ENCODE data around the gene BORCS5. TPM values are rescaled to one million over a fixed set of nuclear protein-coding genes. Genes with fewer than 3 reads are reported as not detected.
"Not testable (repeated sequence)": the region's sequence is repeated elsewhere in the genome, so short reads cannot be mapped to it uniquely, and the experiment has no call there.

BORCS5 gene
- polyA plus RNA-seq, 3 donors: 7.9 to 11.0 (median 10.0) TPM

DNA sequence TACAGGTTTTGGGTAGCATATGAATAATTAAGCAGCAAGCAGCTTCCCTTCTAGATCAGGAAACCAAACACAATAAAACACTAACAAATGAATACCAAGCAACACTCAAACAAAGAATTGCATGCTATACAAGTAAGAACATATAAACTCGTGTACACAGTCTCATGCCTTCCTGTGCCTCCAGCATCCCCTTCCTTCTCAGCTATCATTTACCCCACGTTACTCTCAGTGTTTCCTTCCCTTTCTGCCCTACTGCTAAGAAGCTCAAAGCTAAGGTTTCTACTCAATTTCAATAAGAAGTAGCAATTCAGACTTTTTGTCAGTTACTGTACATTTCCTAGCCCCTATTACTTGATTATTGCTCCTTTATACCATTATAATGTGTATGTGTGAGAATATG lies 124.8 kb downstream of the BORCS5 start:
- no peak for DNase-seq

DNA sequence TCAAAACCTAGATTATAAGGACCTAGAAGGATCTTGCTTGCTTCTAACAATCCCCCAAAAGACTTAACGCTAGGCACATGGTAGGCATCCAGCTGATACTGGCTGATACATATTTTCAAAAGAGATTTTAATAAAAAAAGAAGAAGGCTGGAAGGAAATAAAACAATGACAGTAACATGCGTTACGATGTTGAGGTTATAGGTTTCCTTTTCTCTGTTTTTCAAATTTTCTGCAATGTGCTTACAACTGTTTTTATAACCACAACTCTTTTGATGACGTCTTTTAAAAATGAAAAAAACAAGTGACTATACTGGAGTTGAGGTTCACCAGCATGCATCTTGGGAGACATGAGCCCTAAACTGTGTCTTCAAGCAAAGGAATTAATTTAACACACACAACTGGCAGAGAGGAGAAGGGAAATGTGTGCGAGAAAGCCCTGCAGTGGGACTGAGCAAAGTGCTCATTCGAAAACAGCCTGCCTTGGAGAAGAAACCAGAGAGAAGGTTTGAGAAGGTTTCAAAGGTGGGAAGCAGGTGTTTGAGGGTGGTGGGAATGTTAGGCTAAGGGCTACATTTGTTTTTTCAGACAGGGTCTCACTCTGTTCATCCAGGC lies 125.4 kb downstream of the BORCS5 start:
- no peak for DNase-seq

DNA sequence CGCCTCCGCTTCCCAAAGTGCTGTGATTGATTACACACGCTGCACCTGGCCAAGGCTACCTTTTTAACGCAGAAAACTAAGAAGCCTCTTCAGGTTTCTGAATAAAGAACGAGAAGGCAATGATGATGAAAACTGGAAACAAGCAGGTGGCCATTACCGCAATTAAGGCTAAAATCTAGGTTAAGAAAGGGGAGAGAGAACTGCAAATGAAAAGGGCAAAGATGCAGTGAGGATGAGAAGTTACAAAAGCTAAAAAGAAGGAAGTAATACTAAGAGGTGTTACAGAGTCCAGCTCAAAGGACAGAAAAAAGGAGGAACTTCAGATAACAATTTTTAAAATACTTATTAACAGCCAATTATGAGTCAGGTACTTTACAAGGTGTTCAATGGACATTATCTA lies 126.1 kb downstream of the BORCS5 start:
- DNase-seq: no peak

DNA sequence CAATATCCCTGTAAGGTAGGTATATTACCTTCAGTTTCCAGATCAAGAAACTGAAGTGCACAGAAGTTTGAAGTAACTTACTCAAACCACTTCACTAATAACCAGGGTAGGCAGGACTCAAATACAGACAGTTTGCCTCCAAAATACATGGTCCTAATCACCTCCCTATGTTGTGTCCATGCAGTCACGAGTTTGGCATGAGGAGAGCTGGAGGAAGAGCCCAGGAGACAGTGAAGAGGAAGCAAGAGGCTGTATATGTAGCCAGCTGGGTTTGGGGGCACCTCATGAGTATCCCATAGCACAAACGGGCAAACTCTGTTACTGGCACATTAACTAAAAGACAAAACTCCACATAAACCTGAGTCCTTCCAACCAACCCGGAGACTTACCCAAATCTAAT lies 126.6 kb downstream of the BORCS5 start:
- DNase-seq: no peak

DNA sequence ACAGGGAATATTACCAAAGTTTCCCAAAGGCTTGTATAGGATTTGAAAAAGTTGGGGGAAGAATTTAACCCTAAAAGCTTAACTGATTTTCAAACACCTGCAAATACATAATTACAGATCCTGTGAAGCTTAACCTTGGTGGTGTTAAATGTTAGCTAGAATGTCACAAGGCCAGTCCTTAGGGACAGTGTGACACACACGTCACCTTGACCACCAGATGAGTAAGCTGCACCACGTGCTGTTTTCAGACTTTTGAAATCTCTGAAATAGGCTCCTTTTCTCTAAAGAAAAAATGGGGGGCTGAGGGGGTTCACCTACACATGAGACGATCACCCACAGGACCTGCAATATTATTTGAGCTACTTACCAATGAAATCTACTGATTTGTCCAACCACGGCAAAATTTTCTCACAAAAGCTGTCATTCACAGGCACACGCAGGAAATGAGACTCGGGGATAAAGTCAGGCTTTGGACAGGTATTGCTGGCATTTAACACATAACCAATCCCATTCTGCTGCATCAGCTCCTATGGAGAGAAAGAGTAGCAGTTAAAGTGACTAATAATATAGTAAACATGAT lies 129.9 kb downstream of the BORCS5 start:
- no peak for DNase-seq

DNA sequence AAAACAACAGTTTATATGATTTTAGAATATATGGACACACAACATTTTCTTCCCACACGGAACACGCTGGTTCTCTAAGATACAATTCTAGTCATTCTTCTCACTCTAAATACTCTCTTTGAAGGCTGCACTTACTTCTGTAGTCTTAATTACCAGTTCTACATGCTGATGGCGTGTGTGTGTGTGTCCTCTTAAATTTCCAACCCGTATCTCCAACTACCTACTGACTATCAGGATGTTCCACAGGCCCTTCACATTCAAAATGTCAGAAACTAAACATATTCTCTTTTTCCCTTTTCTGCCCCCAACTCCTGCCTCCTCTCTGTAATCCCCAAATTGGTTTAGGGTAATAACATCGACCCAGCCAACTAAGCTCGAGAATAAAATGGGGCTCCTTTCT lies 130.6 kb downstream of the BORCS5 start:
- DNase-seq: no peak

DNA sequence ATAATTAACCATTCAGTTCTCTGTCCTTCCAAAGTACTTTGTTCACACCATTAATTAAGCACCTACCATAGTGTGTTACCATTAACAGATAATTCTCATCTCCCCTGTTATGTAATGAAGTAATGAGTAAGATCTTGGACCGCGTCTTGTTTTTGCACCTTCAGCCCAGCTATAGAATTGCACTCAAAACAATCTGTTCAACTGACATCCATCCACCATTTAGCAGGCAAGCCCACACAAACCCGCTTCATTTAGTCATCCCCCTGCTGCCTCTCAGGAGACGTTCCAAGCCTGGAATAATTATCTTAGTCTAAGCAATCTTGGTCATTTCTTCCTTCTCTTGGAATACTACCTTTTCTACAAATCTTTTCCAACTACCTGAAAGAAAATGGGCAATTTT lies 131.4 kb downstream of the BORCS5 start:
- no peak for DNase-seq

DNA sequence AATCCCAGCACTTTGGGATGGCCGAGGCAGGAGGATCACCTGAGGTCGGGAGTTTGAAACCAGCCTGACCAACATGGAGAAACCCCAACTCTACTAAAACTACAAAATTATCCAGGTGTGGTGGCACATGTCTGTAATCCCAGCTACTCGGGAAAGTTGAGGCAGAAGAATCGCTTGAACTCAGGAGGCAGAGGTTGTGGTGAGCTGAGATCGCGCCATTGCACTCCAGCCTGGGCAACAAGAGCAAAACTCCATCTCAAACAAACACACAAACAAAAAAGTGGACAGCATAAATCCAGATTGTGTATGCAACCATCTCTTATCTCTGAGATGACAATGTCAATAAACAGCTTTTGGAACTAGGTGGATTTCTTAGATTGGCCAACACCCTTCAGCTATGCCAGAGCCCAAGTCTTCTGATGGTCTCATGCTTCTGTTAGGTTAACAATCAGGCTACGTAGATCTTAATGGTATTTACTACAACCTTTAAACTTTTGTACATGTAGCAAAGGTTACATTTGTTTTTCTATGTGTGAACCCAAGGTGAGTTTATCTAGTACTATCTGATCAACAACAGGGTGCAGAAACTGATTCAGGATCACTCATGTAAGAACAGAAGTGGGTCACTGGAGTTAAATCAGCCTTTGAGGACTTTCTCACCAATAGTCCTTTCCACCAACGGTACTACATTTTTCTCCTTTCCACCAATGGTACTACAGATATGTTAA lies 132.1 kb downstream of the BORCS5 start:
- DNase-seq: no peak

DNA sequence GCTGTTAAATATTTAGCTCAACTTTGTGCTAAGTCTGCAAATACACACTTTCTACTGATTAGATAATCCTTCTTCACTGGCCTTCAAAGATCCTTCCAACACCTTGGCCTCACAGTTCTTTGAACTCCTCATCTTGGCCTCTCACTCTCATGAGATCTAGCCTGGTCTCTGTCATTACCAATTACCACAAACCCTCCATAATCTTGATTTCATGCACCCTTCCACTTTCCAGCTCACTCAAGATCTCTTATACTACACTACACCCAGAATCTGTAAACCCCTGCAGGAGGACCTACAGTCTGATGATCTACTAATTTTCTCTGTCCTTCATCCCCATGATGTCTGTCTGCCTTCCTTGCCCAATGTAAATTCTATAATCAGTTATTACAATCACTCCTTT lies 134.7 kb downstream of the BORCS5 start:
- DNase-seq: no peak

DNA sequence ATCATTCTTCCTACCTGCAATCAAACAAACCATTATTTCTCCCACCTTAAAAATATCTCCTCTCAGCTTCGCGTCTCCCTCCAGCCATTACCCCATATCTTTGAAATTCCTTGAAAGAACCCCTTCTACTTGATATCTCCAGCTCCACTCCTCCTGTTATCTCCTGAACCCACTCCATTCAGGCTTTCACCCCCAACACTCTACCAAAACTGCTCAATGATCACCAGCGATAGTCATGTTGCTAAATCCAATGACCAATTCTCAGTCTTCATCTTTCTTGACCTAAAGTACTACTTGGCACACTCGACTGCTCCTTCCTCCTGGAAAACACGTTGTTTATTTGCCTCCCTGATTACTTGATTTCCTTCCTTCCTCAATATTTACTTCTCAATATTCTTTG lies 135.7 kb downstream of the BORCS5 start:
- no peak for DNase-seq

DNA sequence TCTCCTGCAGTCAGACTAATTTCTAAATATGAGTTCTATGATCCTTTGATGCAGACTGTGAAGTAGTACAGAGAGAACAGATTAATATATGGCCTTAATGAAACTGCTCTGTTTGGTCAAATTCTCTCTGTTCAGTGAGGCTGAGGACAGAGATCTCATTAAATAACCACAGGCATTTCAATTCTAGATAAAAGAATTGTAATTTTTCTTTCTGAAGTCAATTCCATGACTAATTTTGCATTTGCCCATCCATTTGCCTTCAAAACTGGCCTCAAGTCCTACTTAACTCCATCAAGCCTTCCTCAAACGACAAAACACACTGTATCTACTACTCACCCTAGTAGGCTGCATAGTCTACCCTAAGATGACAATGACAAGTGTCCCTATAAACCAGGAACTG lies 138.7 kb downstream of the BORCS5 start:
- no peak for DNase-seq

DNA sequence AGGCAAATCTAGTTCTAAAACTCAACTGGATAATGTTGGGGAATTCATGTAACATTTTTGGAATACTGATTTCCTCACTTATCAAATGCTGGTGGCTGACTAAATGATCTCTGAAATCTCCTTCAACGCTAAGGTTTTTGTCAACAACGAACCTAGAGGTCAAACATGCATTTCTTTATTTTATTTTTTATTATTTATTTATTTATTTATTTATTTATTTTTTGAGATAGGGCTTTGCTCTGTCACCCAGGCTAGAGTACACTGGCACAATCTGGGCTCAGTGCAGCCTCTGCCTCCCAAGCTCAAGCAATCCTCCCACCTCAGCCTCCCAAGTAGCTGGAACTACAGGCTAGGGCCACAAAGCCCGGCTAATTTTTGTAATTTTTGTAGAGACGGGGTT lies 141.3 kb downstream of the BORCS5 start:
- DNase-seq: no peak

DNA sequence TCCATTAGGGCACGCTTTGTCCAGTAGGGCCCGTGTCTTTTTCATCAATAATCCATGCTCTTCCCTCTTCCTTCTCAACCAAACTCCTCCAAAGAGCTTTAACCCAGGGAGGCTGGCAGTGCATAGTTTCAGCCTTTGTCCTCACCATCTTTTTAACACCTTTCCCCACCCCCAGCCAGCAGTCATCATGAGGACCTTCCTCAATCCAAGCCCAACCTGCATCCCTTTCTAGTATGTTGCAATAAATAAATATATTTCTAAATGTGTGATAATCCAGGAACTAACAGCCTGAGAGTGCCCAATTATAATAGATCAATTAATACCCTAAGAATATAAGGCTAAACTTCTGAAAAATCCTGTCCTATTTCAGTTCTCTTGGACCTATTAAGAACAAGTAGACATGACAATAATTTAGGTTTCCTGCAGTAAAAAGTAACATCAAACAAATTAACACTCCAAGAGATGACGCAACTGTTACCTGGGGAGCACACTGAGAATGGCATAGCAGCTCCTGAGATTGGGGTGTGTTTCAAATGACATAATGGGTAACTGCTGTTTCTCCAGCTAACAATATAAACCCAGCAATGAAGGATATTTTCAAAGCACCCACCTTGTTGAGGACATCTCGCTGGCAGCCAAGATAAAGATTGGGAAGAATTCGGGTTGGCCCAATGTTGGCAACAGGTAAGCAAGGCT lies 143.2 kb downstream of the BORCS5 start:
- no peak for DNase-seq

DNA sequence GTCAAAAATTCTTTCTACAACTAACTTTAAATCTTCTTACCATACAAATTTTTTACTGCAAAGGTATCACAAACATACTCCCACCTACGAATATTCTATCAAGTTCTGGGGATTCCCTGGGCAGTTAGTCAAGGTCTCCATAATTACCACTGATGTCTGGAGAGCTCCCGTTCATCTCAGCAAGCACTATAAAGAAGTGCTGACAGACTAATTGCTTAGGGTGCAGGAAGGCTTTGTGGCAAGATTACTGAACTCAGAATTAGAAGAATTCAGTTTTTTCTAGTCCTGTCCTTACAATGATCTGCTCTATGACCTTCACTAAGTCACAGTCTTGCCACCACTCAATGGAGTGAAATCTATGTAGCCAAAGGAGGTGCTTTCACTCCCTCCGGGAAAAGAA lies 144.2 kb downstream of the BORCS5 start:
- DNase-seq: no peak

DNA sequence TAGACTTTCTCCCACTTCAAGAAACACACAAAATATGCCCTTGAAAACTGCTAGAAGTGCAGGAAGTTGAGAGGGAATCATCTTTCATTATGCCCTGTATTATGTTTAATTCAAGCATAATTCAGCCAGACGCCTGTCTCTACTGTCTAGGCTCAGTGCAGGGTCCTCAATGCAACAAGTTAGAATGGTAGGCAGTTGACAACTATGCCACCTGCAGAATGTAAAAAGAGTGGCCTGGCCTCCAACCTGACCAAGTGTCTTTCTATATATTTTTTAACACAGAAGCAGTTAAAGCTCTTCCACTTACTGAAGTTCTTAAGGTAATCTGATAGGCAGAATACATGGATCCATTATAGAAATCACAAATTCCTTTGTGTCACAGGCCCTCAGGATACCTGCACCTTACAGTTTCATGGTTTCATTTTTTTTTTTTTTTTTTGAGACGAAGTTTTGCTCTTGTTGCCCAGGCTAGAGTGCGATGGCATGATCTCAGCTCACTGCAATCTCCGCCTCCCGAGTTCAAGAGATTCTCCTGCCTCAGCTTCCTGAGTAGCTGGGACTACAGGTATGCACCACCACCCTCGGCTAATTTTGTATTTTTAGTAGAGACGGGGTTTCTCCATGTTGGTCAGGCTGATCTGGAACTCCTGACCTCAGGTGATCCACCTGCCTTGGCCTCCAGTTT lies 145.4 kb downstream of the BORCS5 start:
- DNase-seq: not testable (repeated sequence)

DNA sequence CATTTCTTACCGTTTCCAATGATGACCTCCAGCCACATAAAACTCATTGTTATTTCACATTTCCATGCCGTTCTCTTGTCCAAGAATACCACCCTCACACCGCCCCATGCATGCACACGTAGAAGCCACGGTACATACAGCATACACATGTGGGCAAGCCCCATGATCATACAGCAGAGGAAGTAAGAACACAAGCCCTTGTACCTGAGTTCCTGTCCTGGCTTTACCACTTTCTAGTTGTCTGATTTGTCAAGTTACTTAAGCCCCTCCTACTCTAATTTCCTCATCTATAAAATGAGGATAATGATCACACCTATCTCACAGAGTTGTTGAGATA lies 145.9 kb downstream of the BORCS5 start:
- no peak for DNase-seq

DNA sequence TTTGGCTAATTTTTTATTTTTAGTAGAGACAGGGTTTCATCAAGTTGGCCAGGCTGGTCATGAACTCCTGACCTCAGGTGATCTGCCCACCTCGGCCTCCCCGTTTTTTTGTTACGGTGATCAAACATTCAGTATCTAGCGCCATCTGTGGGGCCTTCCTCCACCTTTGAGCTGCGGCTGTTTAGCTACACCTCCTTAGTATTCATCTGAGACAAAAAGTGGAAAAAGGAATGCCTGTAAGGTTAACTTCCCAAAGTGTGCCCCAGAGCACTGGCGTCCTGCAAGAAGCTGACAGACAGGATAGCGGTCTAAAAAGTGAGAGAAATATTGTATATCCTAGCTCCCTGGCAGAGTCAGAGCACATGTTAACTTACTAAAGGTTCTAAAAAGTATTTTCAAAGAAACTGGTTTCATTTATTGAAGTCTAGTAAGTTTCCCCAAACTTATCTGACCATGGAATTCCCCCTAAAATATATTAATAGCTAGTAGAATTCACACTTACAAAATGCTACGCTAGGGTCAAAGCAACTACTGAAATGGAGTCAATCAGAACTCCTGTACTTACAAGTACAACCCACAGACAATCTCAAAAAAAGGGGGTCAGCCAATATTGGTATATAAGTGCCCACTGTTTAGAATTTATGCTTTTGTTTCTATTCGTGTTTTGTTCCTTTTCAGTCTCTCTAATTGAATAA lies 146.7 kb downstream of the BORCS5 start:
- no peak for DNase-seq

DNA sequence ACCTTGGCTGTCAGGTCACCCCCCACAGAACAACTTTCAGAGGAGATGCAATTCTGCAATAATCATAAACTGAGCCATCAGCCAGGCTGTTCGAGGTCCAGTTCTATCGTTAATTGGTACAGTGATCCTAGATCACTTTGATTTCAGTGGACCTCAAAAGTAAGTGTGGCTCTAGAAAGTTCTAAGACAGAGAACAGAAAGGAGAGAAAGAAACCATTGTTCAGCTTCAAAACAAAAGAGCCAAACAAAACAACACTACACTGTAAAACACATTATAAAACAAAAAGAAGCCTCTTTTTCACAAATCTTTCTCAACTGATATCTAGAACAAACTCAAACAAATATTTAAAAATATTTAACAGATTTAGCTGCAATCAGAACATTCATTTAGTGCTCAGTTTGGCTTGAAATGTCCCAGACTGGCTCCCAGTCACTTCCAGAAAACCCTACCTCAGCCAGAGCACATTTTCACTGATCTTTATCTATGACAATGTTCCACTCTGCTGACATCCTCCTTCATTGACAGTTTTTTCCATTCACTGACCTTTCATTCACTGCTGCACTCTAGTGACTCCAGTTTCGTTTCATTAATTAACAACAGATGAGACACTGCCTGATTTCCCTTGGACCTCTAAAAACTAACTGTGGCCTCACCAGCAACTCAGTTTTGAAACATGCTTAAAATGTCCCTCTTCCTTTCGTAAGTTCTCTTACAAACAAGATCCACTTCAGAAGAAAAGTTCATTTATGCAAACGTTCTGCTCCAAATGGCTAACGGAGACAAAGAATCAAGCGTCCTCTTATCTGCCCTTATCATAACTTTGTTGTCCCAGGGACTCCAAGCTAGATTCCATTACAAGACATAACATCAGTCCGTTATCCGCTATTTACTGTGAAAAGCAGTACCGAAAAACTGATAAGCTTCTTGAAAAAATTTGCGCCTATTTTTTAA lies 148.9 kb downstream of the BORCS5 start:
- no peak for DNase-seq

DNA sequence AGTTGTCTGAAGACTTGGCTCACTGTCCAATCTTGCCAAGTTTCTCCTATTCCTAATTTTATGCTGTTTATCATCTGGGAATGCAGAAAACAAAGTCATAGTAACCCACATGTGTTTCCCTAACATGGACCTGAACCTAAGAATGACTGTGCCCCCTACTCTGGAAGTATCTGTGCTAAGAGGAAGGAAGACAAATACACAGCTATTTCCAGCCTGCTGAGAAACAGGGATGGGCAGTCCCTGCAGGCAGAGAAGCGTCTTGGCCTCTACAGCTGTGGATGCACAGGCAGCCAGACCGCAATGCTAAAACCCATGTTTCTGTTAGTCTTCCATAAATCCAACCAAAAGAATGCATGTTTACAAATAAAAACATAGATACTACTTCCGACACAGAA lies 149.6 kb downstream of the BORCS5 start:
- peak; percentile 42 for DNase-seq

DNA sequence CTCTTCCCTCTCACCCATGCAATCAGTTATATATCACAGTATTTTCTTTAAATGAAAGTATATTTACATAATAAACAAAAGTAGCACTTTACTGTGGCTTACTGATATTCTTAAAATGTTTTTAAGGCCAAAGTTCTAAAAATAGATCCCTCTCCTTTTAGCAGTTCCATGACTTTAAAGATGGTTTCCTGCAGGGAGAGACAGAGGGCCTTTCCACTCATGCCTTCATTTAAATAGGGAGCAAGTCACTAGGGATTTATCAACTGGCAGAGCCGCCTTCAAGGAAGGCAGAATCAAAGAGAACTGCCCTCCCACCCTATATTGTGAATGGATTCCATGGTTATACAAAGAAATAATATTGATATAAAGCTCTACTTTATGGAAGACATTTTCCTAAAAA lies 150.2 kb downstream of the BORCS5 start:
- DNase-seq: no peak

DNA sequence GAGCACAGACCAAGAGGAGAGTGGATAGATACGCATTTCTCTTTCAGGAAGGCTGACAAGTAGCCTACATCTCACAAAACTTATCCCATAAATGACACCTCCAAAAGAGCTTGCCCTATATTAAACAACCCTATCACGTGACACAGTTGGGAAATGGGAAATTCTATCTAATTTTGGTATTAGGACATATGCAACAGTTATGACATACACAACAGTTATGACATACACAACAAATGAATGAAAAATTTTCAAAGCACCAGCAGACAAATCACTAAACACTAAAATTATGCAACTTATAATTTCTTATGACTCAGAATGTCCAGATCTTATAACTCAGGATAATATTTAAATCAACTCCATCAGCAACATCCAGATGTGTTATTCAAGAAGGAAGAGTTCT lies 151.7 kb downstream of the BORCS5 start:
- DNase-seq: no peak

Data from renal pelvis (tissue), 4 donors.